Activated naive CD4-positive, alpha-beta T cell treated with anti-CD3 and anti-CD28 coated beads, Interleukin-2, amount 50 U/mL, for 72 hours (primary cell): ENCODE results near the gene FAM111A. TPM values are rescaled to one million over a fixed set of nuclear protein-coding genes. Genes with fewer than 3 reads are reported as not detected.

Experiments
- ATAC-seq, 2 donors: fragments of 150-1000 bp; cut with Tn5 transposase; 2 replicates each; pipeline ENCODE4 v1.10.0; 2021; ENCODE audit warnings: mild to moderate bottlenecking in 2 of 2, moderate library complexity in 2 of 2
- DNase-seq, 2 donors: peaks; one replicate each; pipeline ENCODE4 v3.0.0; 2021 to 2022; ENCODE audit warnings: low spot score in 2 of 2
- H3K27ac Mint-ChIP-seq, 2 donors: one replicate each; pipeline ENCODE4 v1.8.0; 2022; ENCODE audit warnings: mild to moderate bottlenecking in 2 of 2, mixed read lengths in 2 of 2
- H3K36me3 Mint-ChIP-seq, 2 donors: one replicate each; pipeline ENCODE4 v1.8.0; 2022; ENCODE audit warnings: mixed read lengths in 2 of 2
- H3K9me3 Mint-ChIP-seq, 2 donors: one replicate each; pipeline ENCODE4 v1.8.0; 2022; ENCODE audit warnings: mixed read lengths in 2 of 2
- total RNA-seq, 2 donors: library from RNA; stranded (reverse); gene quantifications; one replicate each; pipeline ENCODE4 v1.2.3, GENCODE V29; 2022

Gene FAM111A
- total RNA-seq, 2 donors from 2014 or later = 86.7 to 128 TPM

DNA sequence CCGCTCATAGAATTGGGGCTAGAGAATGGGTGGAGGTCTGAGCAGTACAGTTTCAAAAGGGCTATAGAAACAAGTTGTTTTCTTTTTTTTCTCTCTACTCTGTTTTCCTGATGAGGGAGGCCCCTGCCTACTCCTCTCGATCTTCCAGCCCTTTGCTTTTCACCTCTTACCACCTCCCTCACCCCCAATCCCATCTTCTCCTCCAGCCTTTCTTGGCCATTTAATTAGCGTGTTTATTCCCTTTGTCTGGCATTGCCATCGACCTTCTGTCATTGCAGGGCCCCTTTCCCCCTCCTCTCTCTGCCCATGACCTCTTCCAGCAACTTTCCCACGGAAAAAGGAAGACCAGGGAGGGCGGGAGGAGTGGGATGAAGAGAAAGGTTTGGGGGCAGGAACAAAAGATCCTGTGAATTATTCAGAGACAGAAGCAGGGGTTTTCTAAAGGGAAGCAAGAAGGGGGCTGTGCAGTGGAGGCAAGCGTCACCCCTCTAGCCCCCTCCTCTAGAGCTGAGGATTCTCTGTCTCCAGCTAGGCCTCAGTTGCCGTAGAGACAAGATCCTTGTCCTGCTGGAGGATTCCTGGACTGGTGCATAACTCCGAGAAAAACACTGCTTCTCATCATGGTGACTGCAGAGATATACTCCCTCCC, 42.2 kb downstream of the FAM111A start:
- DNase-seq (no peak), ATAC-seq (no peak)
- H3K36me3 Mint-ChIP-seq = peaks cover 0 to 3% of the 10 kb centered on the region in 2 donors
- peaks cover 0 to 2% of the 10 kb centered on the region in 2 donors for H3K9me3 Mint-ChIP-seq
- no peak overlapping the region for H3K27ac Mint-ChIP-seq

DNA sequence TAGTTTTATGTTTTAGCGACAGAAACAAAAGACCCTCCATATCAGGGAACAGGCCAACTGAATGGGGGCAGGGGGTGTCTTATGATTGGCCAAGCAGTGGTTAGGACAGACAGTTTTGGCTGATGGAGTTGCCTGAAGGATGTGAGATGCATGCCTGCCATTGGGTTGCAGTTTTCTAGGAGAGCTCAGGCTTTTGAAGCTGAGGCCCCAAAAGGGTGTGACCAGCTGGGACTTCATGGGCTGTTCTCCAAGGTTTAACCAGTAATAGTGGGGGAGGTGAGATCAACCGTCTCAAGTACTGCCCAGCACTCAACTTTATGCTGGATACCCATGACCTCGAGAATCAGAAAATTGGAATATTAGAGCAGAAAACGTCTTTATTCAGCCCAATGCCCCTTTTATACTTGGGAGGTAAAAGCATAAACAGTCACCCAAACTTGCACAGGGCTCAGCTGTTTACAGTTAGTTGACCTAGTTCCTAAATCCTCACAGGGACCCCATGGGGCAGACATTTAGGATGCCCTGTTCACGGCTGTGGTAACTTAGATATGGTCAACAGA, 42.8 kb downstream of the FAM111A start:
- Mint-ChIP-seq H3K9me3 (no peaks in the 10 kb centered on the region), H3K36me3 (no peaks in the 10 kb centered on the region), H3K27ac (no peak overlapping the region)
- DNase-seq (no peak), ATAC-seq (no peak)

DNA sequence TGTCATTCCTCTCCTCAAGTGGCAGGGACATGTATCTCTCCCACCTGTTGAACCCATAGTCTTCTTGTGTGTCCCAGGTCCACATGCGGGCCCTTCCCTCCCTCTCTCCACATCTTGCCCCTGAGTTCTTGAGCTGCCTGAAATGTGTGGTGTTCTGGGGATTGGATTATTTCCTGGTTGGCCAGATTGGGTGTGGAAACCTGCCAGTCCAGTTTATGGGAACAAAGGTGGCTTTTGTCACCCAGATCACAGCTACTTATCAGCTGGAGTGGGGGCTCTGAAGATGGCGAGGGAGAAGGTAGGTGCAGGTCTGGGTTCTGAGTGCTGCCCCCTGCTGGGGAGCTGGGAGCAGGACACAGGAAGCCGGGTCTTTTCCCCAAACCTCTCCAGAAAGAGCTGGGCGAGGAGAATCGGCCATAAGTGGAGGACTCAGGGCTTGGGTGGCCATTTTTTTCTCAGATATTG, 43.5 kb downstream of the FAM111A start:
- ATAC-seq (peak; percentile 64 to 70), DNase-seq (peak in 1 of 2 donors; percentile 64)
- Mint-ChIP-seq H3K27ac (no peak overlapping the region), H3K36me3 (no peaks in the 10 kb centered on the region), H3K9me3 (no peaks in the 10 kb centered on the region)

DNA sequence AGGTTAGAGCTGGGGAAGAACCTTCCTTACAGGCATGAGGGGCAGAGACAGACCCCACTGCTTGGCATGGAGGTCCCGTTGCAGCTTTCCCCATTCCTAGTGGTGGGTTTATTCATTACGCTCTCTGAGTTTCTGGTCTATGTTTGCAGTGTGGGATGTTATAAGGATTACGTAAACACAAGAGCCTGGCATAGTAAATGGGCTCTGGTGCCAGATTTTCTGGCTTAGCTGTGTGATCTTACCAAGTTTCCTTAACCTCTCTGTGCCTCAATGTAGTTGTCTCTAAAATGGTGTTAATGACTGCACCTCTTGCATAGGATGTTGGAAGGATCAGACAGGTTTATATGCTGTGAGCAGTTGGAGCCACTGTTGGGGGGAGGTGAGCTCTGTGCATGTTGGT, 44.4 kb downstream of the FAM111A start:
- Mint-ChIP-seq H3K9me3 (no peaks in the 10 kb centered on the region), H3K36me3 (no peaks in the 10 kb centered on the region), H3K27ac (peak overlapping the region in 1 of 2 donors; percentile 3)
- no peak for ATAC-seq
- DNase-seq = no peak

DNA sequence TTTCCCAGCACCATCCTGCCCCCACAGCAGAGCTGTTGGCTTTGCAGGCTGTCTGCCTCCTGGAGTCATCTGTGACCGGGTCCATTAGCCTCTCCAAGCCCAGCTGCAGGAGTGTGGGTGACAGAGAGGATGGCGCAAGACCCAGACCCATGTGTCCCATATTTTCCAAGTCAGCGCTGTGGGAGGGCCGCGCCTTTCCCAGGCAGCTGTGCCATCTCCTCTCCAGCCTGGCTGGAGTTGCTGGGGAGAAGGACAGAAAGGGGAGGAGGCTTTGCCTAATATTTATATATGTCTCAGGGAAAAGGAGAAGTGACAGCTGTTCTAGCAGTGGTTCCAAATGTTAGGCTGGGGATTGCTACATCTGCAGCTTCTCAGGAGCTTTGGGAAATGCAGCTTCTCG, 44.9 kb downstream of the FAM111A start:
- DNase-seq (no peak), ATAC-seq (no peak)
- H3K27ac Mint-ChIP-seq = no peak overlapping the region
- no peaks in the 10 kb centered on the region for H3K36me3 Mint-ChIP-seq
- no peaks in the 10 kb centered on the region for H3K9me3 Mint-ChIP-seq

GRCh38 chr11:59188954-59189353, 46.3 kb downstream of the FAM111A start:
- ATAC-seq = no peak
- Mint-ChIP-seq H3K9me3 (no peaks in the 10 kb centered on the region), H3K27ac (no peak overlapping the region), H3K36me3 (no peaks in the 10 kb centered on the region)
- no peak for DNase-seq

DNA sequence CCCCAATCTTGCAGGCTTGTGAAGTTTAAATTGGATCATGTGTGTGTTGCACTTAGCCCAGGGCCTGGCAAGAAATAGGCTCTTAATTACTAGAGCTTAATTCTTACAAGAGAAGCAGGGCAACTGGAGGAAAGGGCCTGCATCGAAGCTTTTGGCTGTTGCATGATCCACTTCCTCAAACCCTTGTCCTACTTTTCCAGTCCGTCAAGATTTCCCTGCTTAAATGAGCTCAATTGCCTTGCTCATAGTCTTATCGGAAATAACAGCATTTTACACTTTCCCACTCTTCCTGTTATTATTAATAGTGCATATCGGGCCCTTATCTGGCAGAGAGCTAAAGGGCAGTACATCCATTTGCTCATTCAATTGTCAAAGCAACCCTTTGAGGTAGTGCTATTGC, 47.3 kb downstream of the FAM111A start:
- ATAC-seq (no peak), DNase-seq (no peak)
- Mint-ChIP-seq H3K27ac (no peak overlapping the region), H3K36me3 (no peaks in the 10 kb centered on the region), H3K9me3 (no peaks in the 10 kb centered on the region)

GRCh38 chr11:59191095-59191494, 48.4 kb downstream of the FAM111A start:
- peak overlapping the region in 1 of 2 donors; percentile 61 for H3K27ac Mint-ChIP-seq
- no peaks in the 10 kb centered on the region for H3K36me3 Mint-ChIP-seq
- DNase-seq (no peak), ATAC-seq (no peak)
- H3K9me3 Mint-ChIP-seq = no peaks in the 10 kb centered on the region

- H3K36me3 Mint-ChIP-seq = peaks cover 2% of the 10 kb centered on the region in 2 donors
- DNase-seq (no peak), ATAC-seq (no peak)
- H3K9me3 Mint-ChIP-seq = peaks cover 0 to under 1% of the 10 kb centered on the region in 2 donors
- H3K27ac Mint-ChIP-seq = no peak overlapping the region
Observed at GRCh38 chr11:59191890-59192289, 49.2 kb downstream of the FAM111A start.

DNA sequence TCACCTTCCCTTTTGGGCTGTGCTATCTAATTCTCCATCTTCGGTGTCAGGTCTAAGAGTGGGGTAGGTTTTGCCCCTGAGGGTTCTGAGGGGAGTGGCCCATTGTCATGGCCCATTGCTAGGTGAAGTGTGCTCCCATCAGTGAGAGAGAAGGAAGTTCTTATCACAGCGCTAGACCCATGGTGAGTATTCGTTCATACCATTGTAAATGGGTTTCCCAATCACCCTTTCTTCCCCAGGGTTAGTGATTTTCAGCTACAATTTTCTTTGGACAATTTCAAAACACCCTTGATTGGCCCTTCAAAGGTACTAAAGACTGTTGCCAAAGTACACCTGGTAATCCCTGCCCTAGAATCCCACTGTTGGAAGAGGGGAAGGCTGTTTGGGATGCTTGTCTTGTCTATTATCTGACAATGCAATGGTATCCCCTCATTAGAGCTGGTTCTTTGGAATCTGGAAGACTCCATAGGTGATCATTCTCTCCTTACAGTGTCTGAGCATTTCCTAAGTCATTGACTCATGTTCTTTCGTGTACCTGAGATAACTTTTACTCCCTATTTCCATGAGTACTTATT, 49.9 kb downstream of the FAM111A start:
- Mint-ChIP-seq H3K9me3 (peaks cover 0 to 7% of the 10 kb centered on the region in 2 donors), H3K27ac (no peak overlapping the region), H3K36me3 (peaks cover 6 to 8% of the 10 kb centered on the region in 2 donors)
- DNase-seq (no peak), ATAC-seq (no peak)

- H3K9me3 Mint-ChIP-seq = peaks cover 0 to 12% of the 10 kb centered on the region in 2 donors
- no peak for ATAC-seq
- peak overlapping the region in 1 of 2 donors; percentile 51 for H3K27ac Mint-ChIP-seq
- peaks cover 6 to 19% of the 10 kb centered on the region in 2 donors for H3K36me3 Mint-ChIP-seq
- DNase-seq = no peak
Observed at GRCh38 chr11:59193587-59194130, 51.0 kb downstream of the FAM111A start.

- peaks cover 0 to 12% of the 10 kb centered on the region in 2 donors for H3K9me3 Mint-ChIP-seq
- DNase-seq = no peak
- no peak for ATAC-seq
Observed at GRCh38 chr11:59195586-59195985, 52.9 kb downstream of the FAM111A start.

DNA sequence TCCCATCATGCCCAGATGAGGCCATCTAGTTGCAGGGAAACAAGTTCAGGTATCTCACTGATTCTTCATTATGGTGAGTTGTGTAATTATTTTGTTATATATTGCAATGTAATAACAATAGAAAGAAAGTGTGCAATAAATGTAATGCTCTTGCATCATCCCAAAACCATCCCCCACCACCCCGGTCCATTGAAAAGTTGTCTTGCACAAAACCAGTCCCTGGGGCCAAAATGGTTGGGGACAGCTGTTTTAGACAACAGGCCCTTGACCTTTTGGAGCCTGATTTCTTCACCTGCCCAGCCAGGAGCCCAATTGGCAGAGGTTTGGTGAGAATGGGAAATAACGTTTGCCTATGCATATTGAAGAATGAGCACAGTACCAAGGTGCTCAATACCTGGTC, 54.1 kb downstream of the FAM111A start:
- no peak overlapping the region for H3K27ac Mint-ChIP-seq

More at GRCh38 chr11:59195586-59195985, 52.9 kb downstream of the FAM111A start:
- peaks cover 6 to 20% of the 10 kb centered on the region in 2 donors for H3K36me3 Mint-ChIP-seq
- no peak overlapping the region for H3K27ac Mint-ChIP-seq

DNA sequence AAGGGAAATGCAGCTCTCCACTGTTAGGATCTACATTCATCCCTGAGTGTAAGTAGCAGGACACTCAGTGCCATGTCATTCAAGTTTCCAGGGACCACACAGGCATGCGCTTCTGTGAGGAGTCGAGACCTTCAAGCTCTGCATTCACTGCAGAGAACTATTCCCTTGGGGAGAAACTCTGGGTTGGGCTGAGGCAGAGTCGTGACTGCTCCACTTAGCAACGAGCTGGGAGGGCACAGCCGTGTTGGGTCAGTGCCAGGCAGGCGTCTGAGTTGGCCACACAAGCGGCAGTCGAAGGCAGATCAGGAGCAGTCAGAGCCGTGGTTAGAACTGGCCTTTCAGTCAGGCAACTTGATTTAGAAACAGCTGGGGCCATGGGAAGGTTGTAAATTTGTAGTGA, 55.3 kb downstream of the FAM111A start:
- peaks cover 0 to 12% of the 10 kb centered on the region in 2 donors for H3K9me3 Mint-ChIP-seq
- ATAC-seq (no peak), DNase-seq (no peak)
- no peak overlapping the region for H3K27ac Mint-ChIP-seq
- H3K36me3 Mint-ChIP-seq = peaks cover 6 to 20% of the 10 kb centered on the region in 2 donors

More for the DNA sequence above, 54.1 kb downstream of the FAM111A start:
- Mint-ChIP-seq H3K36me3 (peaks cover 6 to 20% of the 10 kb centered on the region in 2 donors), H3K9me3 (peaks cover 0 to 12% of the 10 kb centered on the region in 2 donors)
- ATAC-seq = no peak
- DNase-seq = no peak

DNA sequence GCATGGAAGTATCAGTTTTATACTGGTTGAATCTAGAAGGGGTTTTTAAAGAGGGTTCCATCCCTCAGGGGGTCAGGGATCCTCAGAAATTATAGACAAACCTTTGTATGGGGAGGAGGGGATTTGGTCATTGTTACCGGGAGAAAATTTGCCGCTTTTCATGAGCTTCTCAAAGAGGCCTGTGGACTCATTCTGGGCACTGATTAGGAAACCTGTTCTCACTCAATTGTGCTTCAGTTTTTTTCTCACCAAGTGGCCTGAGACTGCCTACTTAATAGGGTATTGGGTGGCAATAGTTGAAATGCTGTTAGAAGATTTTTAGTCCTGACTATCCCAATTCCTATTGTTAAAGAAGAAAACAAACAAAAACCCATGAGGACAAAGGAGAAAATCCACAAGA, 56.1 kb downstream of the FAM111A start:
- DNase-seq = no peak
- ATAC-seq = no peak
- Mint-ChIP-seq H3K27ac (no peak overlapping the region), H3K36me3 (peaks cover 6 to 20% of the 10 kb centered on the region in 2 donors), H3K9me3 (peaks cover 0 to 12% of the 10 kb centered on the region in 2 donors)

DNA sequence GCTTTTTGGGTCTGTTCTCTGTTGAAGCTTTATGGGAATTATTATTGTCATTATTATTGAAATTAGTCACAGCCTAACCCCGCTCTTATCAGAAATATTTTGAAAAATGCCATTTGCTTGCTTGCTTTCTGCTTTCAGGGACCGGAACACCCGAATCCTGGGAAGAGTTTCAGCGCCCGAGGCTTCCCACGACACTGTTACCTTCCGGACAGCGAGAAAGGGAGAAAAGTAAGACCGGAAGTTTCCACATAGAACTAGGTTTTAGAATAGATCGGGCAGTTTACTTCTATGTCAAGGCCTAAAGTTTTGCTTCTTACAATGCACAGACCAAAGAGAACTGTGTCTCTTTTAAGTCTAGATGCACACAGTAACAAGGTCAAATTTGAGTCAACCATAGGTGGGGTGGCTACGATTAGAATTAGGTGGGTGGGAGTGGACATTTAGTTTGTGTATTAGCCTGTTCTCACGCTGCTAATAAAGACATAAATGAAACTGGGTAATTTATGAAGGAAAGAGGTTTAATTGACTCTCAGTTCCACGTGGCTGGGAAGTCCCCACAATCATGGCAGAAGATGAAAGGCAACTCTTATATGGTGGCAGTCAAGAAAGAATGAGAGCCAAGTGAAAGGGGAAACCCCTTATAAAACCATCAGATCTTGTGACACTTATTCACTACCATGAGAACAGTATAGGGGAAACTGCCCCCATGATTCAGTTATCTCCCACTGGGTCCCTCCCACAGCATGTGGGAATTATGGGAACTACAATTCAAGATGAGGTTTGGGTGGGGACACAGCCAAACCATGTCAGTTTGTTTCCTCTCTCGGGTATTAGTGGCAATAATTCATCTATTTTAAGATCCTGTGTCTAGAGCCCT, 57.1 kb downstream of the FAM111A start:
- ATAC-seq = peak; percentile 90 to 93
- Mint-ChIP-seq H3K27ac (no peak overlapping the region), H3K36me3 (peaks cover 6 to 20% of the 10 kb centered on the region in 2 donors), H3K9me3 (peaks cover 0 to 12% of the 10 kb centered on the region in 2 donors)
- DNase-seq = no peak
